ENCODE data around the gene NRAS.

The NRAS gene

DNA sequence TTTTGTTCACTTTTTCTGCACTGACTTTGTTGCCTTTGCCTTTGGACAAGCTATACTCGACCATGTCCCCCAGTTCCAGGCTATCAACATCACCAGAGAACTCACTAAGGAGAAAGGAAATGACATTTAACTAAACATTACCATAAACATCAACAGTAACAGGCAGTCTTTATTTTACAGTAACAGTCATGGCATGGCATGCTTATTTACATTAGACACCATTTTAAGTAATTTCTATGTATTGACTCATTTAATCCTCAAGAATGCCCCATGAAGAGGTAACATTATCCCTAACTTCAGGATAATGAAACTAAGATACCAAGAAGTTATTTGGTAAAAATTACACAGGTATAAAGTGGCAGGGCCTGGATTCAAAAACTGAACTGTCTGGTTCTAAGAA lies 8.7 kb upstream of the NRAS start:
- Histone ChIP-seq H3K36me3 (ENCODE audit: low read depth) (peaks cover 100% of the 10 kb centered on the region), H3K27me3 (ENCODE audit: insufficient read depth, poor library complexity, severe bottlenecking) (no peaks in the 10 kb centered on the region)

GRCh38 chr1:114723915-114724314 lies 7.3 kb upstream of the NRAS start:
- no peaks in the 10 kb centered on the region for H3K27me3 ChIP-seq (ENCODE audit: insufficient read depth, poor library complexity, severe bottlenecking)
- ATAC-seq (ENCODE audit: low read depth) (no peak), DNase-seq (ENCODE audit: low spot score) (no peak)
- H3K36me3 ChIP-seq (ENCODE audit: low read depth), result peaks cover 100% of the 10 kb centered on the region
- H3K4me1 ChIP-seq (ENCODE audit: insufficient read depth, poor library complexity, severe bottlenecking), result no peaks in the 10 kb centered on the region
- no peak overlapping the region for H3K4me3 ChIP-seq (ENCODE audit: severe bottlenecking)
- TF ChIP-seq CTCF (IDR thresholded peaks at IDR 0.05; ENCODE audit: poor library complexity, severe bottlenecking), result no peak
- no peak overlapping the region for H3K27ac ChIP-seq (ENCODE audit: poor library complexity, severe bottlenecking)
- no peaks in the 10 kb centered on the region for H3K9me3 ChIP-seq (ENCODE audit: severe bottlenecking)

More for the DNA sequence above, 8.7 kb upstream of the NRAS start:
- Histone ChIP-seq H3K4me3 (ENCODE audit: severe bottlenecking) (no peak overlapping the region), H3K27ac (ENCODE audit: poor library complexity, severe bottlenecking) (no peak overlapping the region), H3K9me3 (ENCODE audit: severe bottlenecking) (no peaks in the 10 kb centered on the region), H3K4me1 (ENCODE audit: insufficient read depth, poor library complexity, severe bottlenecking) (no peaks in the 10 kb centered on the region)
- DNase-seq (ENCODE audit: low spot score) (no peak), ATAC-seq (ENCODE audit: low read depth) (no peak)
- no peak for TF ChIP-seq CTCF (IDR thresholded peaks at IDR 0.05; ENCODE audit: poor library complexity, severe bottlenecking)

GRCh38 chr1:114723457-114723856 lies 6.9 kb upstream of the NRAS start:
- Histone ChIP-seq H3K4me1 (ENCODE audit: insufficient read depth, poor library complexity, severe bottlenecking) (no peaks in the 10 kb centered on the region), H3K36me3 (ENCODE audit: low read depth) (peaks cover 100% of the 10 kb centered on the region), H3K9me3 (ENCODE audit: severe bottlenecking) (no peaks in the 10 kb centered on the region), H3K27me3 (ENCODE audit: insufficient read depth, poor library complexity, severe bottlenecking) (no peaks in the 10 kb centered on the region), H3K4me3 (ENCODE audit: severe bottlenecking) (no peak overlapping the region), H3K27ac (ENCODE audit: poor library complexity, severe bottlenecking) (no peak overlapping the region)
- no peak for DNase-seq (ENCODE audit: low spot score)
- TF ChIP-seq CTCF (IDR thresholded peaks at IDR 0.05; ENCODE audit: poor library complexity, severe bottlenecking), result no peak
- no peak for ATAC-seq (ENCODE audit: low read depth)

DNA sequence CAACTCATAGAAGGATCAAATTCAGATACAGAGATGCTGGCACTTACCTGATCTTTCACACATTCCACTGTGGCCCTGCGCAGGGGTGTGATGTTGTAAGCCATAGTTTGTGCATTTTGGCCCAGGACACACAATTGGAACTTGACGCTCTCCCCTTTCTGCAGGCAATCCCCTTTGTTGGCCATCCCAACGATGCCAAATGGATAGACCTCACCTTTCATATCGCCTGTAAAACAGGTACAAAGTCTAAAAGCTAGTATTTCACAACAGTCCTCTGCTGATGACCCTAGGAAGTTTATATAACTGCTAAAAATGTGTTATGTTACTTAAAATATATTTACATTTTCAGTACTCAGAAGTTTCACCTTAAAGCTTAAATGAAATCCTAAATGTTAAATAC lies 3.9 kb upstream of the NRAS start:
- Histone ChIP-seq H3K4me3 (ENCODE audit: severe bottlenecking) (no peak overlapping the region), H3K4me1 (ENCODE audit: insufficient read depth, poor library complexity, severe bottlenecking) (peaks cover 8% of the 10 kb centered on the region), H3K9me3 (ENCODE audit: severe bottlenecking) (no peaks in the 10 kb centered on the region), H3K27ac (ENCODE audit: poor library complexity, severe bottlenecking) (no peak overlapping the region), H3K36me3 (ENCODE audit: low read depth) (peaks cover 91% of the 10 kb centered on the region), H3K27me3 (ENCODE audit: insufficient read depth, poor library complexity, severe bottlenecking) (no peaks in the 10 kb centered on the region)
- no peak for DNase-seq (ENCODE audit: low spot score)
- no peak for ATAC-seq (ENCODE audit: low read depth)
- no peak for TF ChIP-seq CTCF (IDR thresholded peaks at IDR 0.05; ENCODE audit: poor library complexity, severe bottlenecking)

GRCh38 chr1:114719424-114719787 lies 2.8 kb upstream of the NRAS start:
- Histone ChIP-seq H3K9me3 (ENCODE audit: severe bottlenecking) (no peaks in the 10 kb centered on the region), H3K27ac (ENCODE audit: poor library complexity, severe bottlenecking) (no peak overlapping the region), H3K4me3 (ENCODE audit: severe bottlenecking) (no peak overlapping the region), H3K27me3 (ENCODE audit: insufficient read depth, poor library complexity, severe bottlenecking) (no peaks in the 10 kb centered on the region), H3K36me3 (ENCODE audit: low read depth) (peaks cover 91% of the 10 kb centered on the region), H3K4me1 (ENCODE audit: insufficient read depth, poor library complexity, severe bottlenecking) (peaks cover 19% of the 10 kb centered on the region)
- DNase-seq (ENCODE audit: low spot score) (no peak), ATAC-seq (ENCODE audit: low read depth) (no peak)
- no peak for TF ChIP-seq CTCF (IDR thresholded peaks at IDR 0.05; ENCODE audit: poor library complexity, severe bottlenecking)
